GM19239 (cell line): Measurements from ENCODE around the gene TRAPPC2B.
"Not testable (repeated sequence)": the region's sequence is repeated elsewhere in the genome, so short reads cannot be mapped to it uniquely, and the experiment has no call there.

Experiments used
- DNase-seq: peaks from one replicate; pipeline ENCODE4 v3.0.0; 2011; ENCODE audit warnings: low spot score; ENCODE audit not compliant: insufficient read length
- FAIRE-seq: peaks from 2 replicates; lab custom pipeline; 2011; peaks lifted over from hg19 to GRCh38; lab: Jason Lieb, UNC

TRAPPC2B gene

GRCh38 chr19:57366776-57367175 is 3.4 kb downstream of the TRAPPC2B start:
- no peak for DNase-seq
- no peak for FAIRE-seq

DNA sequence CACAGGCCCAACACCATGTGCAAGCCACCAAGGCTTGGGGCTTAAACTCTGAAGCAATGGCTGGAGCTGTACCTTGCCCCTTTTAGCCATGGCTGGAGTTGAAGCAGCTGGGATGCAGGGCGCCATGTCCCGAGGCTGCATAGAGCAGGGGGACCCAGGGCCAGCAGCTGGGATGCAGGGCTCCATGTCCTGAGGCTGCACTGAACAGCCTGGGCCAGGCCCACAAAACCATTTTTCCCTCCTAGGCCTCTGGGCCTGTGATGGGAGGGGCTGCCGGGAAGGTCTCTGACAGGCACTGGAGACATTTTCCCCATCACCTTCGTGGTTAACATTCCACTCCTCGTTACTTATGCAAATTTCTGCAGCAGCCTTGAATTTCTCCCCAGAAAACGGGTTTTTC is 10.8 kb downstream of the TRAPPC2B start:
- FAIRE-seq (no peak), DNase-seq (no peak)

- not testable (repeated sequence) for DNase-seq, FAIRE-seq
Measured at GRCh38 chr19:57374647-57375046, 11.3 kb downstream of the TRAPPC2B start.

DNA sequence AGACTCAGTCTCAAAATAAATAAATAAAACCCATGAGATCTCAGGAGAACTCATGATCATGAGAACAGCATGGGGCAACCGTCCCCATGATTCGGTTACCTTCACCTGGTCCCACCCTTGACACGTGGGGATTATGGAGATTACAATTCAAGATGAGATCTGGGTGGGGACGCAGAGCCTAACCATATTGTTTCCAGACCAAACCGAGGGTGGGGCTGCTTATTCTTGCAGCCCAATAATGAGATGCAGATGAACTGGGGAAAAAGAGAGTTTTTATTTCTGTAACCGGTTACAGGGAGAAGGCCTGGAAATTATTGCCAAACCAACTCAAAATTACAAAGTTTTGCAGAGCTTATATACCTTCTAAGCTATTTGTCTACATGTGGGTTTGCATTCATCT is 12.8 kb downstream of the TRAPPC2B start:
- FAIRE-seq (no peak), DNase-seq (no peak)

DNA sequence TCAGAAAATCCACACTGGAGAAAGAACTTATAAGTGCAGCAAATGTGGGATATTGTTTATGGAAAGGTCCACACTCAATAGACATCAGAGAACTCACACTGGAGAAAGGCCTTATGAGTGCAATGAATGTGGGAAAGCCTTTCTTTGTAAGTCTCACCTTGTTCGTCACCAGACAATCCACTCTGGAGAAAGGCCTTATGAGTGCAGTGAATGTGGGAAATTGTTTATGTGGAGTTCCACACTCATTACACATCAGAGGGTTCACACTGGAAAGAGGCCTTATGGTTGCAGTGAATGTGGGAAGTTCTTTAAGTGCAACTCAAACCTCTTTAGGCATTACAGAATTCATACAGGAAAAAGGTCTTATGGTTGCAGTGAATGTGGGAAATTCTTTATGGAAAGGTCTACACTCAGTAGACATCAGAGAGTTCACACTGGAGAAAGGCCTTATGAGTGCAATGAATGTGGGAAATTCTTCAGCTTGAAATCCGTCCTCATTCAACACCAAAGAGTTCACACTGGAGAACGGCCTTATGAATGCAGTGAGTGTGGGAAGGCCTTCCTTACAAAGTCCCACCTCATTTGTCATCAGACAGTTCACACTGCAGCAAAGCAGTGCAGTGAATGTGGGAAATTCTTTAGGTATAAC is 14.3 kb downstream of the TRAPPC2B start:
- FAIRE-seq (no peak), DNase-seq (no peak)

DNA sequence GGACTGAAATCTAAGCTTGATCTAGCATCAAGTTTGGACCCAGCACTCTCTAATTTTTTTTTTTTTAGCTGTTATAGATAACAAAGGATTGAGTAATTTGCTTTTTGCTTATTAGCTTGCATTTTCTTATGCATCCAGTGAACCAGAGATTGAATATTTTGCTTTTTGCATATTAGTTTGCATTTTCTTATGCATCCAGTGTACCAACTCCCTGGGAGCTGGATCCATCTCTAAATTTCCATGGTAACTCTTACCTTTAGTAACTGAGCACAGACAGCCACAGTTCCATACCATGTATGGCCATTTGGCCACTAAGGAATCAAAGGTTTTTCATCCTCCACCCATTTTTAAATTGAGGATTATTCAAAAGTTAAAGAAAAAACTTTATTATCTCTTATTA is 17.6 kb downstream of the TRAPPC2B start:
- FAIRE-seq, result no peak
- DNase-seq, result no peak

GRCh38 chr19:57382806-57383488 is 19.6 kb downstream of the TRAPPC2B start:
- DNase-seq (no peak), FAIRE-seq (no peak)

- no peak for FAIRE-seq
- no peak for DNase-seq
Measured at GRCh38 chr19:57389194-57389729, 25.9 kb downstream of the TRAPPC2B start.

GRCh38 chr19:57389730-57390598 is 26.6 kb downstream of the TRAPPC2B start, which contains the start of gene ZNF548:
Gene ZNF548, plus strand, starts transcription at chr19:57389854. Its CDS starts 246 bp downstream, at chr19:57390100.
- FAIRE-seq, result peak; percentile 95
- DNase-seq, result peak; percentile 75

GRCh38 chr19:57395710-57396109 is 32.4 kb downstream of the TRAPPC2B start:
- DNase-seq, result no peak
- no peak for FAIRE-seq

- FAIRE-seq, result no peak
- DNase-seq, result no peak
Measured at GRCh38 chr19:57398868-57399267, 35.5 kb downstream of the TRAPPC2B start.

GRCh38 chr19:57403737-57404563 is 40.6 kb downstream of the TRAPPC2B start:
- no peak for DNase-seq
- FAIRE-seq, result no peak

DNA sequence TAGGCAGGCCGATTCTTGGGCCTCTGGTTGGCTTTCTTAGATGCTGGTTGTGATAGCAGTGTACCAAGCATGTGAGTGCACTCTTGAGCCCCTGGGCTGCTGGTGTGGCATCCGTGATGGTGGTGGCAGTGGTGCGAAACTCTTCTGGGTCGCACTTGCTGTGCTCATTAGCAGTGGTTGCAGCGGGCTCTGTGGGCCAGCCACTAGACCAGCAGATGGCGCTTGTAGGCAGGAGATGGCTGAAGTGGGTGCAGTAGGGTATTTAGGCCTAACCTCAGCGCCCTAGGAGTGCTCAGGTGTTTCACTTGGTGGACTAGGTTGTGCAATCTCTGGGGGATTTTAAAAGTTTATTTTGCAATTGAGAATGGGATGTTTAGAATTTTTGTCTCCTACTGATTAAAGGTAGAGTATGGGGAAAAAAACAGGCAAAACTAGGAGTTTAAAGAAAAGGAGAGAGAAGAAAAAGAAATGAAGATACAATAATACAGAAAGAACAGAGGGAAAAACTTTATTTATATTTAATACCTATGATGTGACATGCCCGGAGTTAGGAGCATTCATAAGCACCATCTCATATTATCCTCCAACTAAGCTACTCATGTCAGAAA is 43.3 kb downstream of the TRAPPC2B start:
- FAIRE-seq (no peak), DNase-seq (peak; percentile 27)

DNA sequence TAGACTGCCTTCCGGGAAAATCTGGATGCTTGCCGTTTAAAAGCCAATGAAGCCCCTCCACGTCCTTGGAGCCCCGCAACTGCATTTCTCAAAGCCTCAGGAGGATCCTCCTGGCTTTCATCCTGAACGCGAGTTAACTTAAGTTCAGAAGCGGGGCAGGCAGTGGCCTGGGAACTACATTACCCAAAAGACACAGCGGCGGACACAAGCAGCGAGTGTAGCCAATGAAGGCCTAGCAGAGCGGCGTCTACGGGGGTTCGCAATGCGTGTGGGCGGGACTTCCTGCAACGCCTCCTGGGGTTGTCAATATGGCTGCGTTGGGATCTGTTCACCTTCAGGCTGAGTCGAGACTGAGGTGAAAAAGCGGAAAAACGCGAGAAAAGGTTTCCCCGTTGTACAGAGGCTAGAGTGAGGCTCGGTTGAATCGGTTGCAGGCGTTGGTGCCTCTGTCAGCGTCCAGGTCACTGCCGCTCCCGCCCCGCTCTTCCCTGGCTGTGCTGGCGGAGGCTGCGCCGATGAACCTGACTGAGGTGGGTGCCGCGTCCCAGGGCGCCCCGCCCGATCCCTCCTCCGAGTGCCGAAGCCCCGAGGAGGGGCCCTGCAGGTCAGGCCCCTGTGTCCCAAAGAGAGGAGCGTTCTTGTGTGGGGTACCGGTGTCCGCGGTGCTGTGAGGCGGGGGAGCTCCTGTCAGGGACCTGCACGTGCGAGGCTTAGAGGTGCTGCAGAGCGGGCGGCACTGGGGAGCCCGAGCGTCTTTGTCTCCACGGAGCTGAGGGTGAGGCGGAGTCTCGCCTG is 47.7 kb downstream of the TRAPPC2B start, which contains the start of gene ZNF17:
TSS of gene ZNF17 (plus strand) at position 285 of the 795 bp plus-strand sequence. CDS start 2,455 bp downstream, outside the sequence.
- peak; percentile 94 for FAIRE-seq
- DNase-seq, result peak; percentile 91
